CD4-positive, alpha-beta T cell treated with Interleukin-15 for 1 hour (primary cell): ENCODE results near the gene MEX3A.
A peak's percentile ranks its signal among the peaks of the same experiment; 100 is the strongest.
"Not testable (repeated sequence)": the region's sequence is repeated elsewhere in the genome, so short reads cannot be mapped to it uniquely, and the experiment has no call there.

ENCODE experiments used
- DNase-seq: peaks from one replicate; pipeline ENCODE4 v3.0.0-alpha.2; 2020

The MEX3A gene

GRCh38 chr1:156082309-156083091 is at the start of gene MEX3A:
MEX3A (minus strand) TSS chr1:156082465; CDS start chr1:156081998, 467 bp downstream.
- peak; percentile 48 for DNase-seq

DNA sequence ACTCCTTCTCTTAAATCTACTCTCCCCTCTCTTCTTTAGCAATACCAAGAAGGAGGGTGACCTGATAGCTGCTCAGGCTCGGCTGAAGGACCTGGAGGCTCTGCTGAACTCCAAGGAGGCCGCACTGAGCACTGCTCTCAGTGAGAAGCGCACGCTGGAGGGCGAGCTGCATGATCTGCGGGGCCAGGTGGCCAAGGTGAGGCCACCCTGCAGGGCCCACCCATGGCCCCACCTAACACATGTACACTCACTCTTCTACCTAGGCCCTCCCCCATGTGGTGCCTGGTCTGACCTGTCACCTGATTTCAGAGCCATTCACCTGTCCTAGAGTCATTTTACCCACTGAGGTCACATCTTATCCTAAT is 48.3 kb upstream of the MEX3A start:
- no peak for DNase-seq

DNA sequence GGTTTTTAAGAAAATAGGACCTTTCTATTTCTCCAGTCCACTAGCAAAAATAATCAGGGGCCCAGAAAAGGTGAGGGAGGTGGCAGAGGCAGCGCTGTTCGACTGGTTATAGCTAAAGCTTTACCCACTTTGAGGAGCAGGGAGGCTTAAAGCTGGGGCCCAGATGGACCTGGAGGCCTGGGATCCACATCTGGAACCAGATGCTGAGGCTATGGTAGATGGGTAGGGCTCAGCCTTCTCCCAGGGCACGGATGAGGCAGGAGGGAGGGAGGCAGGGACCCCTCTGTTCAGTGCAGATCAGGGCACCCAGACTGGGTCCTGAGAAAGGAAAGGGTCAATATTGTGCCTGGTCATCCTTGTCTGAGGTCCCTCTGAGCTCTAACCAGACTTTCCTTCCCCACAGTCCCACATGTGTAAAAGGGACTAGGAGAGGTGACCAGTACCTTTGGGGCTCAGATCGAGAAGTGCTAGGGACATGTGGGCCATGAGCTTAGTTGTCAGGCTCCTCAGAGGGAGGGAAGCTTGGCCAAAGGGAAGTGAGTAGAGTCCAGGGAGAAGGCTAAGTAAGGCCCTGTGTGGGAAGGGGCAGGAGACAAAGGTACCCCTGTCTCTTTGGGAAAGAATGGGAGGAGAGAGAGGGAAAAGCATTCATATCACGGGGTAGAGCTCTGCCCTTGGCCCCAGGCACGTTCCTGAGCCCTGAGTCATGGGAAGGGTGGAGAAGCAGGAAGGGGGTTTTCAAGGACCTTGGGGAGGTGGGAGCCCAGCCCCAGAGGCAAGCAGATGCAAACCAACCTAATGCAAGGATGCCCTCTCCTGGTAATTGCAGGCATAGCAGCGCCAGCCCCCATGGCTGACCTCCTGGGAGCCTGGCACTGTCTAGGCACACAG is 47.7 kb upstream of the MEX3A start:
- DNase-seq = peak; percentile 76

DNA sequence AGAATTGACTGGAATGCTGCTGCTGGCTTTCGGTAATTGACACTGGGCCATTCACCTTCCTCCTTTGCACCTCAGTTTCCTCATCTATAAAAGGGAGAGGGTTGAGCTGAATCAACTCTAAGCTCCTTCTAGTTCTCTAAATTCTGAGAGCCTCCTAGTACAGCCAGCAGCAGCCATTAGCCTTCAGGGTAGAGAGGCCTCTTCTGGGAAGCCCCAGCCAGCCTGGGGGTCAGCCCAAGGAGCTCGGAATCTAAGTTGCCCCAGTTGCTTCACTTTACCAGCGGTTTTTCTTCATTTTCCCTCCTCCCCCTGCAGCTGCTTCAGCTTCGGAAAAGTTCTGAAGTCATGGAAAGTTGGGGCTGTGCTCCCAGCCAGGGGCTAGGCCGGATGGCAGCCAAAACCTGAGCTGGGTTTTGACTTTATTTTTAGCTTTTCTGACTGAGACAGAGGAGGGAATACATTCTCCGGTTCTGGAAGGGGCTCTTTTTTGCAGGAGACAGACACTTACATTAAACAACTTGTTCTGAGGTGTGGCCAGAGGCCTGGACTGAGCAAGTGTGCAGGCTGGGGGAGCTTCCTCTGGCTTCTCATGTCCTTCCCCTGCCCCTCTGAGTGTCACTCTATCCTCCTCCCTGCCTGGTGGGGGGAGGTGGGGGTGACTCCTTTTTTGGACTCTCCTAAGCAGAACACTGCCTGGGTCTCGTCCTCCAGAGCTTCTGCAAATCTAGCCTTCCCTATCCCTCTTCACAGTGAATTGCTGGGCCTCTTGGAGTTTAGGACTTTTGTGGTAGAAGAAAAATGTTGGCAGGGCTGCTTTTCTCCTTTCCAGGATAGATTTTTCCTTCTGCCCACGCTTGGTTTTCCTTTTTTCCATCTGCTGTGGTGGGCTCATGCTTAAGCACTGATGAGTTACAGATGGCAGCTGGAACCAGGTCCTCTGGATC is 46.7 kb upstream of the MEX3A start:
- no peak for DNase-seq

- no peak for DNase-seq
These were observed 46.0 kb upstream of the MEX3A start for GRCh38 chr1:156128308-156128653.

- peak; percentile 91 for DNase-seq
These were observed 44.6 kb upstream of the MEX3A start for GRCh38 chr1:156126630-156127534.

- peak; percentile 87 for DNase-seq
These were observed 43.9 kb upstream of the MEX3A start for GRCh38 chr1:156126043-156126629.

GRCh38 chr1:156125544-156125943 is 43.3 kb upstream of the MEX3A start:
- not testable (repeated sequence) for DNase-seq

- peak; percentile 63 for DNase-seq
These were observed 42.6 kb upstream of the MEX3A start for GRCh38 chr1:156124557-156125483.

- DNase-seq = peak; percentile 75
These were observed 41.3 kb upstream of the MEX3A start for GRCh38 chr1:156123356-156124196.

- DNase-seq = no peak
These were observed 40.5 kb upstream of the MEX3A start for GRCh38 chr1:156122519-156123355.

- DNase-seq = no peak
These were observed 39.8 kb upstream of the MEX3A start for GRCh38 chr1:156122086-156122485.

GRCh38 chr1:156121457-156121856 is 39.2 kb upstream of the MEX3A start:
- no peak for DNase-seq

DNA sequence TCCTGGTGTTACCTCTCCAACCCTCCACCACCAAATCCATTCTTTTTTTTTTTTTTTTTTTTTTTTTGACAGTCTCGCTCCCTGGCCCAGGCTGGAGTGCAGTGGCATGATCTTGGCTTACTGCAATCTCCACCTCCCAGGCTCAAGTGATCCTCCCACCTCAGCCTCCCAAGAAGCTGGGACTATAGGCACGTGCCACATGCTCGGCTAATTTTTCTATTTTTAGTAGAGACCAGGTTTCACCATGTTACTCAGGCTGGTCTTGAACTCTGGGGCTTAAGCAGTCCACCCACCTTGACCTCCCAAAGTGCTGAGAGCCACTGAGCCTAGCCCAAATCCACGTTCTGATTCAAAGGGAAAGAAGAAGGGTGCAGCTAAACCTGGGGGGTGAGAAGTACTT is 38.7 kb upstream of the MEX3A start:
- not testable (repeated sequence) for DNase-seq

DNA sequence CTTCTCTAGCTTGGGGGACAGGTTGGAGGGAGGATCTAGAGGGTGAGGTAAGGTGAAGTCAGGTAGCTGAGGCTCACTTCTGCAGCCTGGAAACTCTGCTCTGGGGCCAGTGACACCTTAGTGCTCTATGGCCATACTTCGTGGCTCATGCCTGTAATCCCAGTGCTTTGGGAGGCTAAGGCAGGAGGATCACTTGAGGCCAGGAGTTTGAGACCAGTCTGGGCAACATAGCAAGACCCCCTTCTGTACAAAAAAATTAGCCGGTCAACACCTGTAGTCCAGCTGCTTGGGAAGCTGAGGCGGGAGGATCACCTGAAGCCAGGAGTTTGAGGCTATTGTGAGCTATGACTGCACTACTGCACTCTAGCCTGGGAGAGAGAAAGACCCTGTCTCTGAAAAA is 38.1 kb upstream of the MEX3A start:
- DNase-seq = no peak

DNA sequence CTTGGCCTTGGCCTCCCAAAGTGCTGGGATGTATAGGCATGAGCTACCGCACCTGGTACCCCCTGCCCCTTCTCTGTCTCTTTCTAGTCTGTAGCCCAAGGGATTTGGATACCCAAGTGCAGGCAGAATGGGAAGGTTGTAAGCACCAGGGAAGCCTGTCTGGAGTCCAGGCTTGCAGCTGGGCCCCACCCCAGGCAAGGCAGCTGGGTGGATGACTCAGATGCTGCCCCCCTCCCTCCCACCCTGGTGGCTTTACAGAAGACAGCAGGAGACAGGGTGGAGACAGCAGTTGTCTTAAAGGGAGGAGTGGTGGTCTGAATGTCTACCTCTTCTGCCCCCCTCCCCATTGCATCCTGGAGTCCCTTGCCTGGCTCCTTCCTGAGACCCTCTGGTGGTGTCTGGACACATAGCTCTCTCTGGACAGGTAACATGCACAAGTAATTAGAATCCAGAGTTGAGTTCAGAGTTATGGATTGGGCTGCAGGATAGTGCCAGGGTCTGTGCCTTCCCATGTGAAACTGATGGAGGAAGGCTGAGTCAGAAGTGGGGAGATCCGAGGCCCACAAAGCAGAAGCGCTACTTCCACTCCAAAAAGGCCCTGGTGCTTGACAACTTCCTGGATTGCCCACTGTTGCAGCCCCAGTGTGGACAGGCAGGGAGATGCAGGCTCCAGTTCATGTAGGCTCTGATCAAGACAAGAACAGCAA is 37.4 kb upstream of the MEX3A start:
- peak; percentile 76 for DNase-seq

DNA sequence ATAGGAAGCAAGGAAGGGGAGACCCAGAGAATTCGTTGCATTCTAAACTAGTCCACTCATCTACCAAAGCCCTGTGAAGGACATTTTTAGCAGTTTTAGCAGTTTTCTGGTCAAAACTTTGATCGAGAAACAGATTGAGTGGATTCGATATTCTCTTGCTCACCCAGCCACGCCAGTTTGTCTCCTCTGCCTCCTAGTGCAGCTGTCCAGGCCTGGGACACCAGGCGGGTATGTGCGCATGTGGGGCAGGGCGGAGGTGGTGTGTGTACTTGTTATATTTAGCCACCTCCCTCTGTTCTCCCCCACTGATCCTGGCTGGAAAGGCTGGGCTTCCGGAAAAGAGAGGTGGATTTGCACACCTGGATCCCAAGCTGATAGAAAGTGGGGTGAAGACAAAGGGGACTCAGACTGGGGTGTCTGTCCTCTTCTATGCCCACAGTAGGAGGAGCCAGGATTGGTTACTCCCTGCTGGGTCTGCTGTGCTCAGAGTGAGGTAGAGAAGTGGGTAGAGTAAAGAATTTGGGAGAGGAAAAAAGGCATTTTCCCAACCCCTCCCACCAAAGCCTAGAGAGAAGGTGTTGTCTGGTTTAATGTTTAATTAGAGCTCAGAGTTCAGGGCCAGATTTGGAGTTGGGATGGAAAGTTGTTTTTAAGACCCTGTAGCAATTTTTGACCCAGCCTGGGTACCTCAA is 36.1 kb upstream of the MEX3A start:
- DNase-seq = no peak
